ENCODE results near the gene SFTA2. TPM values are rescaled to one million over a fixed set of nuclear protein-coding genes. Genes with fewer than 3 reads are reported as not detected.

SFTA2 gene
- total and polyA plus RNA-seq, 10 of the 15 experiments (the other 5 are each of a cell fraction or from before 2014, with no cell fraction given) = 0.15 to 0.92 (median 0.33) TPM; not detected in 4

DNA sequence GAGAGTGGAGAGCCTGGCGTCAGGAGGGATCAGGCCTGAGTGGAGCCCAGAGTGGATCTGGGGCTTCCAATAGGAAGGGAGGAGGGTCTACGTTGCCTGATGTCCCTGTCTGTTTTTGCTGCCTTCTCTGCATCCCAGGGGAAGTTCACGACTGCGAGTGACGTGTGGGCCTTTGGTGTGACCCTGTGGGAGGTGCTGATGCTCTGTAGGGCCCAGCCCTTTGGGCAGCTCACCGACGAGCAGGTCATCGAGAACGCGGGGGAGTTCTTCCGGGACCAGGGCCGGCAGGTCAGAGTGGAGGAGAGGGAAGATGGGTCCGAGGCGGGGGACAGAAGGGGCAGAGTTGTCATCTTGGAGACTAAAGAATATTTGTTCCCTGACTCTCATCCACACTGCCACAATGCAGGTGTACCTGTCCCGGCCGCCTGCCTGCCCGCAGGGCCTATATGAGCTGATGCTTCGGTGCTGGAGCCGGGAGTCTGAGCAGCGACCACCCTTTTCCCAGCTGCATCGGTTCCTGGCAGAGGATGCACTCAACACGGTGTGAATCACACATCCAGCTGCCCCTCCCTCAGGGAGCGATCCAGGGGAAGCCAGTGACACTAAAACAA, 33.1 kb downstream of the SFTA2 start:
- RAD21 ChIA-PET (ENCODE audit: unreplicated experiment) = interaction anchor here (3.8 kb wide), 1 partner anchor 15 kb away, joined by 31 read pairs; the partner anchor contains the start of gene VARS2
- DNase-seq (ENCODE audit: low read depth, low spot score) (no peak), ATAC-seq (no peak), FAIRE-seq (no peak)
- peaks cover 32% of the 10 kb centered on the region for H3K4me1 ChIP-seq (ENCODE audit: control insufficient read depth, insufficient read depth, low read length)
- H3K27me3 ChIP-seq (replicated peaks in 1 of 2; ENCODE audit: control insufficient read depth in 2 of 2, insufficient read depth in 2 of 2, low read length in 1 of 2) = no peaks in the 10 kb centered on the region
- H3K9me3 ChIP-seq (replicated peaks; ENCODE audit: control insufficient read depth, insufficient read depth, low read length) = no peaks in the 10 kb centered on the region
- no peak overlapping the region for H2AFZ ChIP-seq (ENCODE audit: control insufficient read depth, low read depth, low read length)
- no peaks in the 10 kb centered on the region for H3K79me2 ChIP-seq (ENCODE audit: control insufficient read depth, insufficient read depth, low read length)
- H3K4me2 ChIP-seq (ENCODE audit: control insufficient read depth, insufficient read depth) = no peak overlapping the region
- SMC1A ChIA-PET (ENCODE audit: uncharacterized antibody, unreplicated experiment) = interaction anchor here (1.6 to 2.3 kb wide), 2 partner anchors 14 to 71 kb away, joined by 3 to 8 read pairs; partner anchors contain the start of gene VARS2
- no peaks in the 10 kb centered on the region for H4K20me1 ChIP-seq (ENCODE audit: control insufficient read depth, insufficient read depth)
- H3K9ac ChIP-seq (ENCODE audit: control insufficient read depth, insufficient read depth, low read length) = no peak overlapping the region
- BruUV-seq (replicated peaks) = no TSS peak
- intact Hi-C loops (cut with micrococcal nuclease; ENCODE audit: unreplicated experiment) = no loop called here
- peaks cover 4 to 10% of the 10 kb centered on the region in 2 experiments; a peak in 3 of 4 replicates for H3K36me3 ChIP-seq (ENCODE audit: control insufficient read depth in 2 of 2, insufficient read depth in 2 of 2, low read length in 1 of 2)
- no peak overlapping the region for H3K4me3 ChIP-seq
- WGBS (ENCODE audit: insufficient coverage, insufficient replicate concordance, low lambda C conversion rate, missing lambda C conversion rate) = 74% methylated on average over 23 of the region's 23 CpGs
- in situ Hi-C loops (cut with MboI) = no loop called here
- CTCF ChIA-PET = no interaction called here
- H3K27ac ChIP-seq (ENCODE audit: control insufficient read depth, insufficient read depth) = no peak overlapping the region
- TF ChIP-seq GATAD2B (conservative IDR thresholded peaks at IDR 0.05; ENCODE audit: low read depth) = no peak
- TF ChIP-seq, protein P1, sequence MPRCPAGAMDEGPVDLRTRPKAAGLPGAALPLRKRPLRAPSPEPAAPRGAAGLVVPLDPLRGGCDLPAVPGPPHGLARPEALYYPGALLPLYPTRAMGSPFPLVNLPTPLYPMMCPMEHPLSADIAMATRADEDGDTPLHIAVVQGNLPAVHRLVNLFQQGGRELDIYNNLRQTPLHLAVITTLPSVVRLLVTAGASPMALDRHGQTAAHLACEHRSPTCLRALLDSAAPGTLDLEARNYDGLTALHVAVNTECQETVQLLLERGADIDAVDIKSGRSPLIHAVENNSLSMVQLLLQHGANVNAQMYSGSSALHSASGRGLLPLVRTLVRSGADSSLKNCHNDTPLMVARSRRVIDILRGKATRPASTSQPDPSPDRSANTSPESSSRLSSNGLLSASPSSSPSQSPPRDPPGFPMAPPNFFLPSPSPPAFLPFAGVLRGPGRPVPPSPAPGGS (IDR thresholded peaks at IDR 0.05; ENCODE audit: borderline replicate concordance, insufficient read depth, low read depth, low read length, poor library complexity, severe bottlenecking) = no peak
- TF ChIP-seq RB1 (IDR thresholded peaks at IDR 0.05; ENCODE audit: borderline replicate concordance) = no peak
- no peak for TF ChIP-seq POU2F2 (IDR thresholded peaks at IDR 0.05; ENCODE audit: borderline replicate concordance, low read depth, low read length)
- no peak for TF ChIP-seq MTA3 (IDR thresholded peaks at IDR 0.05; ENCODE audit: borderline replicate concordance, low read length)
- no peak for TF ChIP-seq SUZ12 (IDR thresholded peaks at IDR 0.05; ENCODE audit: unreplicated experiment)
- TF ChIP-seq IKZF1 (conservative IDR thresholded peaks at IDR 0.05) = no peak
- TF ChIP-seq NBN (IDR thresholded peaks at IDR 0.05) = no peak
- no peak for TF ChIP-seq TARDBP (IDR thresholded peaks at IDR 0.05; ENCODE audit: borderline replicate concordance)
- no peak for TF ChIP-seq RUNX3 (IDR thresholded peaks at IDR 0.05; ENCODE audit: low read length)
- TF ChIP-seq FOXM1 (IDR thresholded peaks at IDR 0.05; ENCODE audit: low read depth, low read length) = no peak
- TF ChIP-seq NR2C1 (IDR thresholded peaks at IDR 0.05) = no peak
- TF ChIP-seq IKZF2 (IDR thresholded peaks at IDR 0.05) = no peak
- no peak for TF ChIP-seq KAT2A (conservative IDR thresholded peaks at IDR 0.05; ENCODE audit: control insufficient read depth, low read depth, low read length)
- TF ChIP-seq, protein P2, sequence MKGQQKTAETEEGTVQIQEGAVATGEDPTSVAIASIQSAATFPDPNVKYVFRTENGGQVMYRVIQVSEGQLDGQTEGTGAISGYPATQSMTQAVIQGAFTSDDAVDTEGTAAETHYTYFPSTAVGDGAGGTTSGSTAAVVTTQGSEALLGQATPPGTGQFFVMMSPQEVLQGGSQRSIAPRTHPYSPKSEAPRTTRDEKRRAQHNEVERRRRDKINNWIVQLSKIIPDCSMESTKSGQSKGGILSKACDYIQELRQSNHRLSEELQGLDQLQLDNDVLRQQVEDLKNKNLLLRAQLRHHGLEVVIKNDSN (IDR thresholded peaks at IDR 0.05; ENCODE audit: borderline replicate concordance, extremely low read length, insufficient read depth, low read depth, low read length) = no peak
- TF ChIP-seq SMC3 (IDR thresholded peaks at IDR 0.05; ENCODE audit: borderline replicate concordance, low read length) = no peak
- no peak for TF ChIP-seq SRF (IDR thresholded peaks at IDR 0.05; ENCODE audit: low read depth in 2 of 2, low read length in 2 of 2)
- POLR2A ChIA-PET = interaction anchor here (0.9 kb wide), 1 partner anchor 15 kb away, joined by 8 read pairs; the partner anchor contains the start of gene VARS2
